Endothelial cell of umbilical vein (primary cell): ENCODE data around the gene MAGIX. TPM values are rescaled to one million over a fixed set of nuclear protein-coding genes. Genes with fewer than 3 reads are reported as not detected.

Experiments
- BruUV-seq: library from RNA; stranded (reverse); fragments of 400-500 nt; replicated peaks from 2 replicates; lab custom pipeline; 2021; lab: Mats Ljungman, UMichigan
- CTCF ChIA-PET: fragments of 300-600, 350-600 bp; sonication (Branson Sonifier 250); formaldehyde crosslinking; loops from one replicate; lab custom pipeline; 2021; ENCODE audit warnings: antibody characterized with exemption, inconsistent platforms; lab: Charles Lee
- POLR2A ChIA-PET: fragments of 300-600, 350-600 bp; sonication (Branson Sonifier 250); formaldehyde crosslinking; loops from one replicate; lab custom pipeline; 2021; ENCODE audit warnings: antibody characterized with exemption, inconsistent platforms; lab: Charles Lee
- DNase-seq: peaks from one replicate; pipeline ENCODE4 v3.0.0-alpha.2; 2011; ENCODE audit warnings: low read depth, low spot score
- FAIRE-seq: peaks from 2 replicates; lab custom pipeline; 2011; peaks lifted over from hg19 to GRCh38; lab: Jason Lieb, UNC
- H2AFZ ChIP-seq: 2 replicates; pipeline ENCODE4 v1.6.0; 2012; ENCODE audit warnings: low read depth, low read length, control low read depth, inconsistent platforms
- H3K27ac ChIP-seq: 2 replicates; pipeline ENCODE4 v1.5.1; 2011; ENCODE audit warnings: low read depth, mild to moderate bottlenecking, control low read depth, low read length, moderate library complexity; ENCODE audit not compliant: insufficient read depth
- H3K27me3 ChIP-seq, 2 experiments: 2 replicates each; pipeline versions ENCODE4 v1.6.0 to v1.6.1; 2011; ENCODE audit warnings: low read length in 2 of 2, mixed read lengths in 1 of 2; ENCODE audit not compliant: control insufficient read depth in 2 of 2, insufficient read depth in 2 of 2
- H3K36me3 ChIP-seq, 2 experiments: 2 replicates in 1 of 2; 3 replicates in 1 of 2; pipeline ENCODE4 v1.5.1; 2011; ENCODE audit warnings: low read length in 2 of 2, mild to moderate bottlenecking in 1 of 2, moderate library complexity in 1 of 2; ENCODE audit not compliant: control insufficient read depth in 2 of 2, insufficient read depth in 2 of 2; ENCODE audit errors: extremely low read depth in 1 of 2
- H3K4me1 ChIP-seq: 3 replicates; pipeline ENCODE4 v1.5.1; 2011; ENCODE audit warnings: mild to moderate bottlenecking, low read length; ENCODE audit not compliant: control insufficient read depth, insufficient read depth; ENCODE audit errors: extremely low read depth
- H3K4me2 ChIP-seq: 2 replicates; pipeline ENCODE4 v1.6.1; 2011; ENCODE audit warnings: low read length, control low read depth, mixed read lengths; ENCODE audit not compliant: insufficient read depth
- H3K4me3 ChIP-seq, 3 experiments: fragments of 200-600 bp in 1 of 3; sonication (generic), shearing (Covaris generic) in 1 of 3; replicated peaks in 1 of 3; 2 replicates each; pipeline ENCODE4 v1.5.1; 2011 to 2016; ENCODE audit warnings: control low read depth in 3 of 3, low read length in 3 of 3, mild to moderate bottlenecking in 2 of 3, inconsistent platforms in 1 of 3, low read depth in 1 of 3, moderate library complexity in 1 of 3; ENCODE audit not compliant: insufficient read depth in 1 of 3
- H3K79me2 ChIP-seq: 2 replicates; pipeline ENCODE4 v1.6.0; 2012; ENCODE audit warnings: low read length, inconsistent platforms; ENCODE audit not compliant: control insufficient read depth, insufficient read depth
- H3K9ac ChIP-seq: replicated peaks from 2 replicates; pipeline ENCODE3; 2011; ENCODE audit warnings: low read length, control low read depth; ENCODE audit not compliant: insufficient read depth; ENCODE audit errors: extremely low read depth
- H3K9me1 ChIP-seq: replicated peaks from 3 replicates; pipeline ENCODE4 v1.6.0; 2011; ENCODE audit warnings: mild to moderate bottlenecking, low read length; ENCODE audit not compliant: control insufficient read depth, insufficient read depth; ENCODE audit errors: extremely low read depth
- H3K9me3 ChIP-seq: replicated peaks from 2 replicates; pipeline ENCODE4 v1.5.1; 2012; ENCODE audit warnings: low read length, inconsistent platforms; ENCODE audit not compliant: control insufficient read depth, insufficient read depth
- H4K20me1 ChIP-seq: replicated peaks from 2 replicates; pipeline ENCODE3; 2011; ENCODE audit warnings: mild to moderate bottlenecking, low read length; ENCODE audit not compliant: control insufficient read depth, insufficient read depth; ENCODE audit errors: extremely low read depth
- EZH2 ChIP-seq: IDR thresholded peaks from 2 replicates; pipeline ENCODE4 v1.6.1; 2012; ENCODE audit warnings: borderline replicate concordance, low read depth, mild to moderate bottlenecking, moderate library complexity, low read length, inconsistent platforms; ENCODE audit not compliant: severe bottlenecking
- FOS ChIP-seq: IDR thresholded peaks from 2 replicates; pipeline ENCODE4 v1.6.1; 2011; ENCODE audit warnings: mild to moderate bottlenecking, low read length, moderate library complexity, borderline replicate concordance; ENCODE audit not compliant: insufficient read depth
- GATA2 ChIP-seq: IDR thresholded peaks from 2 replicates; pipeline ENCODE4 v1.7.0; 2011; ENCODE audit warnings: low read depth, mild to moderate bottlenecking, moderate library complexity, mixed read lengths, low read length; ENCODE audit not compliant: insufficient read length, insufficient read depth
- JUN ChIP-seq: IDR thresholded peaks from 2 replicates; pipeline ENCODE4 v1.6.1; 2011; ENCODE audit warnings: borderline replicate concordance, low read depth; ENCODE audit not compliant: insufficient read length, insufficient read depth
- MYC ChIP-seq: IDR thresholded peaks from one replicate; pipeline ENCODE4 v1.6.1; 2011; ENCODE audit warnings: mild to moderate bottlenecking, low read depth, low read length
- POLR2A ChIP-seq: IDR thresholded peaks from 2 replicates; pipeline ENCODE4 v1.6.1; 2012; ENCODE audit warnings: low read depth, mild to moderate bottlenecking, control low read depth, low read length
- POLR2AphosphoS5 ChIP-seq: IDR thresholded peaks from 2 replicates; pipeline ENCODE4 v1.6.1; 2012; ENCODE audit warnings: low read depth, mild to moderate bottlenecking, control low read depth, low read length, moderate library complexity; ENCODE audit not compliant: insufficient read depth
- dilution Hi-C: fragments of 300-500 bp; cut with MboI; formaldehyde crosslinking; loops from one replicate; pipeline ENCODE4 v1.15.0; 2019; ENCODE audit warnings: low sequenced_read_pairs; ENCODE audit not compliant: extremely low pct_ligation_motif_present
- intact Hi-C: fragments of 100-400 bp; cut with micrococcal nuclease; formaldehyde crosslinking; loops from one replicate; pipeline ENCODE4 v1.10.0; 2022
- polyA plus RNA-seq, 4 experiments: library from polyadenylated mRNA; depleted of rRNA in 3 of 4; stranded (reverse) in 3 of 4; unstranded in 1 of 4; fragments of >200 nt; gene quantifications; 2 replicates each; pipeline versions ENCODE4 v1.2.1 to v1.2.3, GENCODE V29; 2011 to 2012; ENCODE audit warnings: missing spikeins in 1 of 4
- total RNA-seq: library from RNA; stranded (reverse); gene quantifications from 2 replicates; pipeline ENCODE4 v1.2.3, GENCODE V29; 2021
- TF ChIP-seq, protein P1 (sequence below), 2 donors: IDR thresholded peaks; 1 replicate in 1 of 2; 2 replicates in 1 of 2; pipeline ENCODE4 v1.5.1; 2011; ENCODE audit warnings: low read length in 2 of 2, mild to moderate bottlenecking in 2 of 2, moderate library complexity in 2 of 2, control low read depth in 1 of 2, inconsistent platforms in 1 of 2, low read depth in 1 of 2; ENCODE audit not compliant: insufficient read depth in 1 of 2; ENCODE audit errors: extremely low read depth in 1 of 2
- TF ChIP-seq, protein P2 (sequence below): IDR thresholded peaks from 2 replicates; pipeline ENCODE4 v1.6.1; 2011; ENCODE audit not compliant: insufficient read depth, insufficient read length

The MAGIX gene
- total and polyA plus RNA-seq, 2 donors (not counting 3 experiments of a cell fraction or from before 2014, with no cell fraction given): 0.77 to 0.88 TPM

DNA sequence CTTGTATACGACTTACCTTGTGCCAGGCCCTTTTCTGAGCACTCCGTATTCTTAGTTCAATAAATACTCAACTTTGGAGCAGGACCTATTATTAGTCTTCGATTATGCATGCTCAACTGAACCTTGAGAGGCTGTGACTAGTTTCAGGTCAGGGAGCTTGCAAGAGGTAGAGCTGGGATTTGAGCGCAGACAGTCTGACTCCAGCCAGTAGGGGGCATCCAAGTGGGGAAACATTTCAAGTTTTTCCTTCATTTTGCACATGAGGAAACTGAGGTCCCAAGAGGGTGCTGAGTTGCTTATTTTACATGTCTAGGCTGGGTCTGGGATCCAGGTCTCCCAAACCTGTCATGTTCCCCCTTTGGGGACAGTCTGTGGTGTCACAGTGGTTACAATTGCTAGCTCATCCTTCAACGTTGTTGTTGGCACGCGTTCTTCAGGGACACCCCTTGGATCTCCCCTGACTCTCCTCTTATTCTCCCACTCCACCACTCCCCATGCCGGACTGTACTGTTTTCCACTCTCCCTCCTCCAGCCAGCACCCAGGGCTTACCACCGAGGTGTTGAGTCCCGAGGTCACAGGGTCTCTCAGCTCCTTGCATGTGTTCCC lies 30.3 kb downstream of the MAGIX start:
- Histone ChIP-seq H3K79me2 (no peaks in the 10 kb centered on the region), H3K27me3 (no peaks in the 10 kb centered on the region), H3K27ac (no peak overlapping the region), H3K9me1 (no peaks in the 10 kb centered on the region), H3K9ac (no peak overlapping the region), H4K20me1 (no peaks in the 10 kb centered on the region), H3K9me3 (no peaks in the 10 kb centered on the region), H3K36me3 (no peaks in the 10 kb centered on the region), H3K4me3 (no peak overlapping the region), H2AFZ (no peak overlapping the region), H3K4me1 (no peaks in the 10 kb centered on the region), H3K4me2 (no peak overlapping the region)
- FAIRE-seq (peak; percentile 90), DNase-seq (peak; percentile 36)
- intact Hi-C loops: no loop called here
- ChIA-PET POLR2A (no interaction called here), CTCF (interaction anchor here (0.5 to 2.0 kb wide), 18 partner anchors 9 to 645 kb away, joined by 3 to 12 read pairs (median 4); partner anchors contain the start of gene PLP2)
- dilution Hi-C loops: no loop called here
- BruUV-seq: no TSS peak
- TF ChIP-seq, protein P1, sequence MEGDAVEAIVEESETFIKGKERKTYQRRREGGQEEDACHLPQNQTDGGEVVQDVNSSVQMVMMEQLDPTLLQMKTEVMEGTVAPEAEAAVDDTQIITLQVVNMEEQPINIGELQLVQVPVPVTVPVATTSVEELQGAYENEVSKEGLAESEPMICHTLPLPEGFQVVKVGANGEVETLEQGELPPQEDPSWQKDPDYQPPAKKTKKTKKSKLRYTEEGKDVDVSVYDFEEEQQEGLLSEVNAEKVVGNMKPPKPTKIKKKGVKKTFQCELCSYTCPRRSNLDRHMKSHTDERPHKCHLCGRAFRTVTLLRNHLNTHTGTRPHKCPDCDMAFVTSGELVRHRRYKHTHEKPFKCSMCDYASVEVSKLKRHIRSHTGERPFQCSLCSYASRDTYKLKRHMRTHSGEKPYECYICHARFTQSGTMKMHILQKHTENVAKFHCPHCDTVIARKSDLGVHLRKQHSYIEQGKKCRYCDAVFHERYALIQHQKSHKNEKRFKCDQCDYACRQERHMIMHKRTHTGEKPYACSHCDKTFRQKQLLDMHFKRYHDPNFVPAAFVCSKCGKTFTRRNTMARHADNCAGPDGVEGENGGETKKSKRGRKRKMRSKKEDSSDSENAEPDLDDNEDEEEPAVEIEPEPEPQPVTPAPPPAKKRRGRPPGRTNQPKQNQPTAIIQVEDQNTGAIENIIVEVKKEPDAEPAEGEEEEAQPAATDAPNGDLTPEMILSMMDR (IDR thresholded peaks at IDR 0.05; ENCODE audit: extremely low read depth in 1 of 2, insufficient read depth in 1 of 2, low read depth in 1 of 2, low read length in 2 of 2): peak; percentile 51 to 55
- TF ChIP-seq POLR2A (no peak), FOS (no peak)
- TF ChIP-seq, protein P2, sequence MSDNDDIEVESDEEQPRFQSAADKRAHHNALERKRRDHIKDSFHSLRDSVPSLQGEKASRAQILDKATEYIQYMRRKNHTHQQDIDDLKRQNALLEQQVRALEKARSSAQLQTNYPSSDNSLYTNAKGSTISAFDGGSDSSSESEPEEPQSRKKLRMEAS: no peak

DNA sequence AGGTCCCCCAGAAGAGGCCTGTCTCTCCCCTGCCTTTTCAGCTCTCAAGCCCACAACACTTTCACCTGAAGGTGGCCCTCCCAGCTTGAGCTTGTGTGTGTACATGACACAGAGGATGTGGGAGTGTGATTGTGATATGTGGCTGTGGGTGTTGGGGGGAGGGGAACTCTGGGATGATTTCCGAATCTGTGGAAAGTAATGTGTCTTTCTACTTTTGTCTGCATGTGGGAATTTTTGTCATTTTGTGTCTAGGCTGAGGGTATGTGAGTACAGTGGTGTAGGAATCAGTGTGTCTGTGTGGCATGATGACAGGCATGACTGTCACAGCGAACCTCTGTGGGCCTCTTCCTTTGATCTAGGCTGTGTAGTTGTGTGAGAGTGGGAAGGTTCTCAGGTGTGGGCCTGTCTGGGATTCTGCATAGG lies 31.0 kb downstream of the MAGIX start:
- Histone ChIP-seq H3K9me1 (no peaks in the 10 kb centered on the region), H3K27ac (no peak overlapping the region), H3K4me3 (no peak overlapping the region), H3K9me3 (no peaks in the 10 kb centered on the region), H3K4me1 (no peaks in the 10 kb centered on the region), H3K79me2 (no peaks in the 10 kb centered on the region), H3K9ac (no peak overlapping the region), H3K36me3 (no peaks in the 10 kb centered on the region), H3K4me2 (no peak overlapping the region), H2AFZ (no peak overlapping the region), H3K27me3 (no peaks in the 10 kb centered on the region), H4K20me1 (no peaks in the 10 kb centered on the region)
- dilution Hi-C loops: no loop called here
- POLR2A ChIA-PET: no interaction called here
- intact Hi-C loops: no loop called here
- no TSS peak for BruUV-seq
- FAIRE-seq (no peak), DNase-seq (no peak)
- CTCF ChIA-PET: interaction anchor here (0.5 to 2.0 kb wide), 9 partner anchors 9 to 645 kb away, joined by 3 to 12 read pairs (median 6); partner anchors contain the start of gene PLP2
- no peak for TF ChIP-seq MYC
- TF ChIP-seq POLR2AphosphoS5: no peak
- TF ChIP-seq, protein P2: no peak
- TF ChIP-seq FOS: no peak
- no peak for TF ChIP-seq GATA2
- TF ChIP-seq POLR2A: no peak
- TF ChIP-seq, protein P1 (IDR thresholded peaks at IDR 0.05; ENCODE audit: extremely low read depth in 1 of 2, insufficient read depth in 1 of 2, low read depth in 1 of 2, low read length in 2 of 2): no peak
- no peak for TF ChIP-seq EZH2
- TF ChIP-seq JUN: no peak
